Measurements from ENCODE around the gene PRELP. TPM values are rescaled to one million over a fixed set of nuclear protein-coding genes. Genes with fewer than 3 reads are reported as not detected.

Gene PRELP
- total and polyA plus RNA-seq, 2 of the 8 experiments (the other 6 are each of a cell fraction or from before 2014, with no cell fraction given): 0.13 to 0.23 TPM

- TF ChIP-seq, protein P1, sequence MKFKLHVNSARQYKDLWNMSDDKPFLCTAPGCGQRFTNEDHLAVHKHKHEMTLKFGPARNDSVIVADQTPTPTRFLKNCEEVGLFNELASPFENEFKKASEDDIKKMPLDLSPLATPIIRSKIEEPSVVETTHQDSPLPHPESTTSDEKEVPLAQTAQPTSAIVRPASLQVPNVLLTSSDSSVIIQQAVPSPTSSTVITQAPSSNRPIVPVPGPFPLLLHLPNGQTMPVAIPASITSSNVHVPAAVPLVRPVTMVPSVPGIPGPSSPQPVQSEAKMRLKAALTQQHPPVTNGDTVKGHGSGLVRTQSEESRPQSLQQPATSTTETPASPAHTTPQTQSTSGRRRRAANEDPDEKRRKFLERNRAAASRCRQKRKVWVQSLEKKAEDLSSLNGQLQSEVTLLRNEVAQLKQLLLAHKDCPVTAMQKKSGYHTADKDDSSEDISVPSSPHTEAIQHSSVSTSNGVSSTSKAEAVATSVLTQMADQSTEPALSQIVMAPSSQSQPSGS (IDR thresholded peaks at IDR 0.05; ENCODE audit: low read length): no peak
- TF ChIP-seq TAF1 (IDR thresholded peaks at IDR 0.05; ENCODE audit: low read depth, low read length): no peak
- no peak for TF ChIP-seq CTBP2 (IDR thresholded peaks at IDR 0.05; ENCODE audit: borderline replicate concordance, insufficient read depth, insufficient read length, low read length)
Observed at GRCh38 chr1:203503836-203504235, 28.2 kb downstream of the PRELP start (continued).
